GM21737 (cell line): Measurements from ENCODE around the gene TAP1.
"Not testable (repeated sequence)": the region's sequence is repeated elsewhere in the genome, so short reads cannot be mapped to it uniquely, and the experiment has no call there.

Source experiments
- ATAC-seq: cut with Tn5 transposase; IDR thresholded peaks from one replicate; pipeline ENCODE4 v1.9.1; 2021; ENCODE audit warnings: mild to moderate bottlenecking, moderate library complexity; ENCODE audit not compliant: unreplicated experiment

TAP1 gene, protein sequence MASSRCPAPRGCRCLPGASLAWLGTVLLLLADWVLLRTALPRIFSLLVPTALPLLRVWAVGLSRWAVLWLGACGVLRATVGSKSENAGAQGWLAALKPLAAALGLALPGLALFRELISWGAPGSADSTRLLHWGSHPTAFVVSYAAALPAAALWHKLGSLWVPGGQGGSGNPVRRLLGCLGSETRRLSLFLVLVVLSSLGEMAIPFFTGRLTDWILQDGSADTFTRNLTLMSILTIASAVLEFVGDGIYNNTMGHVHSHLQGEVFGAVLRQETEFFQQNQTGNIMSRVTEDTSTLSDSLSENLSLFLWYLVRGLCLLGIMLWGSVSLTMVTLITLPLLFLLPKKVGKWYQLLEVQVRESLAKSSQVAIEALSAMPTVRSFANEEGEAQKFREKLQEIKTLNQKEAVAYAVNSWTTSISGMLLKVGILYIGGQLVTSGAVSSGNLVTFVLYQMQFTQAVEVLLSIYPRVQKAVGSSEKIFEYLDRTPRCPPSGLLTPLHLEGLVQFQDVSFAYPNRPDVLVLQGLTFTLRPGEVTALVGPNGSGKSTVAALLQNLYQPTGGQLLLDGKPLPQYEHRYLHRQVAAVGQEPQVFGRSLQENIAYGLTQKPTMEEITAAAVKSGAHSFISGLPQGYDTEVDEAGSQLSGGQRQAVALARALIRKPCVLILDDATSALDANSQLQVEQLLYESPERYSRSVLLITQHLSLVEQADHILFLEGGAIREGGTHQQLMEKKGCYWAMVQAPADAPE

DNA sequence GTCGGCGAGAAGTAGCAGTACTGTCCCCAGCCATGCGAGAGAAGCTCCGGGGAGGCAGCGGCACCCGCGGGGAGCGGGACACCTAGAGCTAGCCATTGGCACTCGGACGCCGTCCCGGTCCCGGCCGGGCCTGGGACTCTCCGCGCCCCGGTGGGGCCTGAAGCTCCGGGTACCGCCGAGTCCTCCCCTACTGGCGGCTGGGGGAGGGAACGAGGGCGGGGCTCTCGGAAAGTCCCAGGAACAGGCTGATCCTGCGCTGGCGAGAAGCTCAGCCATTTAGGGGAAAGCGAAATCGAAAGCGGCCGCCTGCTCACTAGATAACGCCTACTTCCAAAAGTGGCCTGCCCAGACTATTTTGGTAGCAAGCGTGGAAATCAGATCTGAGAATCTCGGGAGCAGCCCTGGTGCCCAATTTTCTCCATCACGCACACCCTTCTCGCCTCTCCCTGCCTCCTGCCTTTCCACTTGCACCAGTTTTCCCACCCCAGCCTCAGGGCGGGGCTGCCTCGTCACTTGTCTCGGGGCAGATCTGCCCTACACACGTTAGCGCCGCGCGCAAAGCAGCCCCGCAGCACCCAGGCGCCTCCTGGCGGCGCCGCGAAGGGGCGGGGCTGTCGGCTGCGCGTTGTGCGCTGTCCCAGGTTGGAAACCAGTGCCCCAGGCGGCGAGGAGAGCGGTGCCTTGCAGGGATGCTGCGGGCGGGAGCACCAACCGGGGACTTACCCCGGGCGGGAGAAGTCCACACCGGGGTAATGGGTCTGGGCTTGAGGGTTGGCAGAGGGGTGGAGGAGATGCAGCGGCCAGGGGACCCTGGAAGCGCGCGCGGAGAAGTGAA lies at the start of gene TAP1, which contains the start of gene PSMB9:
TSS of gene TAP1 (minus strand) at position 164 of the 835 bp plus-strand sequence. CDS start at position 96, 68 bp downstream.
TSS of gene PSMB9 (plus strand) at position 652 of the 835 bp plus-strand sequence. CDS start at position 690, 38 bp downstream.
- peak; percentile 81 for ATAC-seq

- peak; percentile 28 for ATAC-seq
Observed at GRCh38 chr6:32895006-32895345, 41.5 kb upstream of the TAP1 start.

GRCh38 chr6:32894085-32895005 lies 40.8 kb upstream of the TAP1 start:
- ATAC-seq = peak; percentile 86

GRCh38 chr6:32890831-32891230 lies 37.3 kb upstream of the TAP1 start:
- ATAC-seq = no peak

GRCh38 chr6:32889533-32889932 lies 36.0 kb upstream of the TAP1 start:
- ATAC-seq = no peak

GRCh38 chr6:32888576-32888975 lies 35.1 kb upstream of the TAP1 start:
- no peak for ATAC-seq

GRCh38 chr6:32887616-32888015 lies 34.1 kb upstream of the TAP1 start:
- no peak for ATAC-seq

- no peak for ATAC-seq
Observed at GRCh38 chr6:32886681-32887383, 33.3 kb upstream of the TAP1 start.

- ATAC-seq = no peak
Observed at GRCh38 chr6:32885698-32886286, 32.3 kb upstream of the TAP1 start.

DNA sequence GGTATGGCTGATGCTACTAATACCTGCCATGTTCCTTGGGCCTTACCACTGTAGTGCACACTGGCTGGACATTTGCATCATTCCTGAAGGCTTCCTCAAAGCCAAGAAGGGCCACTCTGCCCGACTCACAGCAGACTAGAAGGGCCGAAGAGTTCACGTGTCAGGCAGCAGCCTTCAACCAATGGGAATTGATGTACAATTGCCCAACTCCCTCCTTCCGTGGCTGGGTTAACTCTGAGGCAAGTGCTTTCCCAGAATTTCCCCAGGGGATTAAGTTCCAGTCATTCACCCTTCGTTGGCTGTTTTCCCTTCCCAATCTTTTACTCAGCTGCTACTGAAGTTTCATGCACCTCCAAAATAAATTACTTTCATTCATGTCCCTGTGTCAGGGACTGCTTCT lies 30.3 kb upstream of the TAP1 start:
- no peak for ATAC-seq

DNA sequence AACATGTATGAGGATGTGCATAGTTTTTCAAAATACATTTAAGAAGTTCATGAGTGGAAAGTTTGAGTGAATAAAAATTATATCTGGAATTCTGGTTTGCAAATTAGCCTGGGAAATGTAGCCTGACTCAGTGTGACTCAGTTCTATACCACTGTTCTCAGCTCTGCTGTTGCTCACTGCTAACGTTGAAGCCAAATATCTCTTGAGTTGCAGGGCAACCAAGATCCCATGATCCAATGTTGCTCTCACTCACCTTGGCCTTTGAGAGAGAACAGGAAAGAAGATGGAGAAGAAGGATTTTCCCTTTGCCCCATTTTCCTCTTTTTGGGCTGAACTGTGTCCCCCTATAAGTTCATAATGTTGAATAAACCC lies 29.4 kb upstream of the TAP1 start:
- ATAC-seq = no peak

- not testable (repeated sequence) for ATAC-seq
Observed at GRCh38 chr6:32880962-32881361, 27.5 kb upstream of the TAP1 start.

GRCh38 chr6:32879691-32880090 lies 26.2 kb upstream of the TAP1 start:
- no peak for ATAC-seq

DNA sequence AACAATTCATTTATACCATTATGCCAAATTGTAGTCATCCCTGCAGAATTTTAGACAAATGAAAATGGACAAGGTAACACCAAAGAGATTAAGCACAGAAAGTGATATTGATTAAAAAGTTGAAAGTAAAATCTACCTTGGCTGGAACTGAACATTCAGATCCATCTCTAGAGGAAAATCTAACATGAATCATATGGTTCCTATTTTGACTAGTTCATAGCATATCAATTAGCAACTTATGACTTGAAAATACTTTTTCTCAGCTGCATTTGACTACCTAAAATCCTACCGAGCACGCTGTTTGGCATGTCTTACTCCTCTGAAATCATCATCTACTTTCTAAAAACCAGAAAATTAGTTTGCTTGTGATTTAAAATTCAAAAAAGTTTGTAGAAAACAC lies 23.1 kb upstream of the TAP1 start:
- ATAC-seq = no peak

DNA sequence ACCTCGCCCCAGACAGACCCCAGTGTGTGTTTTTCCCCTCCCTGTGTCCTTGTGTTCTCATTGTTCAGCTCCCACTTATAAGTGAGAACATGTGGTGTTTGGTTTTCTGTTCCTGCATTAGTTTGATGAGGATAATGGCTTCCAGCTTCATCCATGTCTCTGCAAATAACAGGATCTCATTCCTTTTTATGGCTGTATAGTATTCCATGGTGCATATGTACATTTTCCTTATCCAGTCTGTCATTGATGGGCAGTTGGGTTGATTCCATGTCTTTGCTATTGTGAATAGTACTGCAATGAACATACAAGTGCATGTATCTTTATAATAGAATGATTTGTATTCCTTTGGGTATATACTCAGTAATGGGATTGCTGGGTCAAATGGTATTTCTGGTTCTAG lies 20.4 kb upstream of the TAP1 start:
- ATAC-seq = not testable (repeated sequence)

- no peak for ATAC-seq
Observed at GRCh38 chr6:32868257-32868788, 14.8 kb upstream of the TAP1 start.

DNA sequence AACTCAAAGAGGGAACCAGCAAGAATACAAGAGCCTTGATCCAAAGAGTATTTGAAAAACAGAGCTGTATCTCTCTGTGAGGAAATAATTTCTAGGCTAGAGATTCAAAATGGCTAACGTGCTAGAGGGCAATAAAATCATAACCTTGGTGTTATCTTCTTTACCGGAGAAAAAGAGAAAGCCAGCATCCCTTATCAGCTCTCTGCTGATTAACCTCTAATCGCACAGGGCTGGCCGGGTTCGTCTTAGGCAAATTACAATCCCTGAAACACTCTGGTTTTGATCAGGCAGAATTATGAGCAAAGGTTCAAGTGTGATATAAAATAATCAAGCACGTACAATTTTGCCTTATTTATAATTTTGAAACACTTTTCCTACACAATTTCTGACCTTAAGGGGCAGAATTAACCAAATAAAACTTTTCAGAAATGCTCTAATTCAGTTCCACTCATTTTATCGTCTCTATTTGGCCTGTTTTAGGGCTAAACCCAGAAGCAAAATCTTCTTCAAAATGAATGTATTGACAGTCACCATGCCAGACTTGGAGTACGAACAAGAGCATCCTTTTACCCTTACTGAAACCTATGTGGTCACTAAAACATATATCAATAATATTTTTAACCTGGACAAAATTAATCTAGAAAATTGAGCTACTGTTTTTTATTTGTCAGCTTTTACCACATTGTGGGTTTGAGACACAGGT lies 14.2 kb upstream of the TAP1 start:
- ATAC-seq = no peak

GRCh38 chr6:32867022-32867477 lies 13.5 kb upstream of the TAP1 start:
- ATAC-seq = no peak
